Karpas-422 (cell line): ENCODE data around the gene IKZF1. TPM values are rescaled to one million over a fixed set of nuclear protein-coding genes. Genes with fewer than 3 reads are reported as not detected.
A peak's percentile ranks its signal among the peaks of the same experiment; 100 is the strongest.

ENCODE experiments used
- DNase-seq: peaks from one replicate; pipeline ENCODE4 v3.0.0-alpha.2; 2015
- H2AFZ ChIP-seq: fragments of 200-600 bp; sonication (generic); 2 replicates; pipeline ENCODE4 v1.6.1; 2014; ENCODE audit warnings: antibody characterized with exemption, low read length, mixed read lengths
- H3K27ac ChIP-seq: fragments of 200-600 bp; sonication (generic); 2 replicates; pipeline ENCODE4 v1.5.1; 2014; ENCODE audit warnings: mild to moderate bottlenecking, low read length, moderate library complexity
- H3K27me3 ChIP-seq: fragments of 200-600 bp; sonication (generic); 2 replicates; pipeline ENCODE4 v1.6.1; 2014; ENCODE audit warnings: low read length, mixed read lengths
- H3K36me3 ChIP-seq: fragments of 200-600 bp; sonication (generic); 2 replicates; pipeline ENCODE4 v1.6.1; 2014; ENCODE audit warnings: low read length, mixed read lengths; ENCODE audit not compliant: insufficient read depth
- H3K4me1 ChIP-seq: fragments of 200-600 bp; sonication (generic); 2 replicates; pipeline ENCODE4 v1.6.1; 2014; ENCODE audit warnings: mild to moderate bottlenecking, low read length, mixed read lengths
- H3K4me2 ChIP-seq: fragments of 200-600 bp; sonication (generic); 2 replicates; pipeline ENCODE4 v1.6.1; 2014; ENCODE audit warnings: low read length, low read depth, mild to moderate bottlenecking; ENCODE audit not compliant: poor library complexity, severe bottlenecking
- H3K4me3 ChIP-seq: fragments of 200-600 bp; sonication (generic); 2 replicates; pipeline ENCODE4 v1.5.1; 2014; ENCODE audit warnings: mild to moderate bottlenecking, antibody characterized with exemption, low read length, mixed read lengths
- H3K79me2 ChIP-seq: fragments of 200-600 bp; sonication (generic); 2 replicates; pipeline ENCODE4 v1.6.1; 2014; ENCODE audit warnings: mild to moderate bottlenecking, low read length, mixed read lengths
- H3K9ac ChIP-seq: fragments of 200-600 bp; sonication (generic); 2 replicates; pipeline ENCODE4 v1.6.0; 2014; ENCODE audit warnings: low read length
- H3K9me2 ChIP-seq: fragments of 200-600 bp; sonication (generic), shearing (Covaris generic); replicated peaks from 2 replicates; pipeline ENCODE4 v1.6.0; 2014; ENCODE audit warnings: mild to moderate bottlenecking, low read length, moderate library complexity; ENCODE audit not compliant: insufficient read depth
- H3K9me3 ChIP-seq: fragments of 300-700, 200-600 bp; sonication (generic); 2 replicates; pipeline ENCODE4 v1.6.1; 2014; ENCODE audit warnings: low read length, mixed read lengths
- H4K20me1 ChIP-seq: fragments of 200-600 bp; sonication (generic); 2 replicates; pipeline ENCODE4 v1.6.1; 2014; ENCODE audit warnings: mild to moderate bottlenecking, antibody characterized with exemption, low read length, low read depth; ENCODE audit not compliant: insufficient read depth
- total RNA-seq: library from RNA; depleted of rRNA; stranded (reverse); fragments of >200 nt; shearing (Covaris generic); gene quantifications from 2 replicates; pipeline ENCODE4 v1.2.3, GENCODE V29; 2014; ENCODE audit warnings: low replicate concordance

IKZF1 gene
- total RNA-seq, 1 experiment from 2014 or later = 117 TPM

DNA sequence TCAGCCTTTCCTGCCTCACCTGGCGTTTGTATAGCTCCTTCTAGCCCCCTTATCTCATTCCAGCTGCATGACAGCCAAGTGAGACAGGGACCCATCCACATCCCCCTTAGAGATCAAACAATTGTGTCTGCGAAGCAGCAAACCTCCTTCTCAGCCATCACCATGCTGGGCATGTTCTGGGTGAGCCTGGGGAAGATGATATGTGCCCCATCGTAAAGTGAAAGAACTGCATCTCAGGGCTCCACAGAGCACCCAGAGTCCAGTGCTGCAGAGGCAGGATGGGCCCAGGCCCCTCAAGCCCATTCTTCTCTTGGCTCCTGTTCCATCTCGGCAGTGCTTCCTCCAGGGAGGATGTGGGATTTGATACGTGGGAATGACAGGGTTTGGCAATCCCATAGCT is 102.4 kb downstream of the IKZF1 start:
- peaks cover 49% of the 10 kb centered on the region for H3K4me1 ChIP-seq
- H3K4me3 ChIP-seq = no peak overlapping the region
- H3K79me2 ChIP-seq = no peaks in the 10 kb centered on the region
- H3K27me3 ChIP-seq = no peaks in the 10 kb centered on the region
- no peak overlapping the region for H3K4me2 ChIP-seq
- H3K9ac ChIP-seq = no peak overlapping the region
- H4K20me1 ChIP-seq = no peaks in the 10 kb centered on the region
- H3K27ac ChIP-seq = no peak overlapping the region
- no peak overlapping the region for H2AFZ ChIP-seq
- no peak for DNase-seq
- peaks cover 18% of the 10 kb centered on the region for H3K36me3 ChIP-seq
- no peaks in the 10 kb centered on the region for H3K9me2 ChIP-seq
- no peaks in the 10 kb centered on the region for H3K9me3 ChIP-seq

- Histone ChIP-seq H3K4me2 (peak overlapping the region; percentile 47), H2AFZ (no peak overlapping the region), H3K9ac (peak overlapping the region; percentile 46), H3K27ac (0 out of 2 replicates have a peak overlapping the region, but pooled peaks have one; percentile 37), H4K20me1 (no peaks in the 10 kb centered on the region), H3K79me2 (no peaks in the 10 kb centered on the region), H3K9me2 (no peaks in the 10 kb centered on the region), H3K27me3 (no peaks in the 10 kb centered on the region), H3K4me1 (peaks cover 60% of the 10 kb centered on the region), H3K36me3 (no peaks in the 10 kb centered on the region; the same call in 1 of the 2 replicates), H3K4me3 (peak overlapping the region; percentile 25; the same call in 1 of the 2 replicates), H3K9me3 (no peaks in the 10 kb centered on the region)
- peak; percentile 65 for DNase-seq
Observed at GRCh38 chr7:50409856-50410745, 105.6 kb downstream of the IKZF1 start.

- Histone ChIP-seq H3K27ac (no peak overlapping the region), H4K20me1 (no peaks in the 10 kb centered on the region), H3K4me1 (peaks cover 66% of the 10 kb centered on the region), H3K27me3 (no peaks in the 10 kb centered on the region), H3K79me2 (no peaks in the 10 kb centered on the region), H3K9me3 (no peaks in the 10 kb centered on the region), H3K9me2 (no peaks in the 10 kb centered on the region), H3K9ac (no peak overlapping the region), H3K4me3 (no peak overlapping the region), H2AFZ (no peak overlapping the region), H3K4me2 (no peak overlapping the region), H3K36me3 (no peaks in the 10 kb centered on the region)
- no peak for DNase-seq
Observed at GRCh38 chr7:50411332-50411731, 106.8 kb downstream of the IKZF1 start.

- no peaks in the 10 kb centered on the region for H4K20me1 ChIP-seq
- no peaks in the 10 kb centered on the region for H3K36me3 ChIP-seq
- no peaks in the 10 kb centered on the region for H3K9me2 ChIP-seq
- H3K4me2 ChIP-seq = peak overlapping the region; percentile 20
- H3K27ac ChIP-seq = no peak overlapping the region
- H2AFZ ChIP-seq = no peak overlapping the region
- H3K79me2 ChIP-seq = no peaks in the 10 kb centered on the region
- H3K4me1 ChIP-seq = peaks cover 68% of the 10 kb centered on the region
- H3K4me3 ChIP-seq = no peak overlapping the region
- DNase-seq = peak; percentile 68
- H3K9me3 ChIP-seq = no peaks in the 10 kb centered on the region
- H3K9ac ChIP-seq = no peak overlapping the region; the same call in 1 of the 2 replicates
- no peaks in the 10 kb centered on the region for H3K27me3 ChIP-seq
Observed at GRCh38 chr7:50412973-50413372, 108.5 kb downstream of the IKZF1 start.

GRCh38 chr7:50413561-50413960 is 109.0 kb downstream of the IKZF1 start:
- Histone ChIP-seq H3K4me2 (no peak overlapping the region), H3K27me3 (no peaks in the 10 kb centered on the region), H3K9me2 (no peaks in the 10 kb centered on the region), H3K4me1 (peaks cover 63% of the 10 kb centered on the region), H2AFZ (no peak overlapping the region), H3K9me3 (no peaks in the 10 kb centered on the region), H4K20me1 (no peaks in the 10 kb centered on the region), H3K79me2 (no peaks in the 10 kb centered on the region), H3K4me3 (no peak overlapping the region), H3K9ac (no peak overlapping the region), H3K27ac (no peak overlapping the region), H3K36me3 (no peaks in the 10 kb centered on the region)
- no peak for DNase-seq

DNA sequence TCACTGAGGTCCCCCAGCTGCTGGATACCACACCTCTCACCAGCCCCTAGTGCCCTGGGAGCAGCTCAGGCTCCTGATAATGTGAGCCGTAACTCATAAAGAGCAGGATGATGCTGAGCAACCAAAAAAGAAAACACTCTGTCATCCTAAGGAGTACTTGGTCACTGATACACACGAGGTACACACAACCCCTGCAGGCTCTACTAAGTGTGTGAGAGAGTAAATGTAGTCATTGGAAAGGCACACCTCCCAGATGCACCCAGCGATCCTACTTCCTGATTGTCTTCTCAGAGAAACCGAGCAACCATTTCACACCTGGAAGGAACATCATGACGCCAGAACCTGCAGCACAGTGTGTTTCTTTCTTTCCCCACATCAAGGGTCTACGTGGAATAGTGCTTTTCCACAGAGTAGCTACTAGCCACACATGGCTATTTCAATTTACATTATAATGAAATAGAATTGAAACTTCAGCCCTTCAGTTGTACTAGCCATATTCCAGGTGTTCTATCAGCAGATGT is 111.4 kb downstream of the IKZF1 start:
- Histone ChIP-seq H3K27me3 (no peaks in the 10 kb centered on the region), H3K79me2 (no peaks in the 10 kb centered on the region), H2AFZ (no peak overlapping the region), H3K4me1 (peaks cover 40% of the 10 kb centered on the region), H4K20me1 (no peaks in the 10 kb centered on the region), H3K9me3 (no peaks in the 10 kb centered on the region), H3K4me3 (no peak overlapping the region), H3K9me2 (no peaks in the 10 kb centered on the region), H3K4me2 (no peak overlapping the region), H3K9ac (no peak overlapping the region), H3K27ac (no peak overlapping the region), H3K36me3 (no peaks in the 10 kb centered on the region)
- no peak for DNase-seq

- DNase-seq = peak; percentile 87
- Histone ChIP-seq H3K9me2 (no peaks in the 10 kb centered on the region), H3K4me1 (peaks cover 32% of the 10 kb centered on the region), H2AFZ (no peak overlapping the region), H3K9ac (no peak overlapping the region), H3K27ac (no peak overlapping the region), H3K79me2 (no peaks in the 10 kb centered on the region), H3K9me3 (no peaks in the 10 kb centered on the region), H3K36me3 (no peaks in the 10 kb centered on the region), H3K4me3 (no peak overlapping the region), H3K4me2 (peak overlapping the region; percentile 31), H3K27me3 (no peaks in the 10 kb centered on the region), H4K20me1 (no peaks in the 10 kb centered on the region)
Observed at GRCh38 chr7:50416527-50417182, 112.1 kb downstream of the IKZF1 start.

DNA sequence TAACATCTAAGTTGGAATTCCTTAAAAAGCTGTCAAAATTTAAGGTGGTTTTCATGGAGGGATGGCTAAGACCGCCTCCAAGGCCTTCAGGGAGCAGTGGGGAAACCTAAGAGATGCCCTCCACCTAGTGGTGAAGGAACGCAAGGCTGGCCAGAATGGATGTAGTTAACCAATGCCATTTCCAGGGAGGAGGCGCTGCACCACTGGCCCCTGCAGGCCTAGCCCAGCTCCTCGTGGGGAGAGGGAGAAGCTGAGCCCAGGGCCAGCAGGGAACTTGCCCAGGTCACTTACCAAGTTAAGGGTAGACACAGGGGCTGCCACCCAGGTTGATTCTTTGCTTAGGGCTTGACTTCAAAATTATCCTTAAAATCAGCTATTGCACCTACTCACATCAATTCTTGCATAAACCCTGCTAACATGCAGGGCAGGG is 113.6 kb downstream of the IKZF1 start:
- H4K20me1 ChIP-seq = no peaks in the 10 kb centered on the region
- no peak overlapping the region for H3K4me2 ChIP-seq

More for the DNA sequence above, 113.6 kb downstream of the IKZF1 start:
- no peak overlapping the region for H2AFZ ChIP-seq
- peak; percentile 90 for DNase-seq
- no peak overlapping the region for H3K4me3 ChIP-seq
- H3K27ac ChIP-seq = no peak overlapping the region
- no peaks in the 10 kb centered on the region for H3K27me3 ChIP-seq
- peaks cover 20% of the 10 kb centered on the region for H3K4me1 ChIP-seq
- H3K79me2 ChIP-seq = no peaks in the 10 kb centered on the region
- H3K9ac ChIP-seq = no peak overlapping the region
- no peaks in the 10 kb centered on the region for H3K36me3 ChIP-seq
- no peaks in the 10 kb centered on the region for H3K9me2 ChIP-seq
- no peaks in the 10 kb centered on the region for H3K9me3 ChIP-seq
